ENCODE results near the gene FNDC3B. TPM values are rescaled to one million over a fixed set of nuclear protein-coding genes. Genes with fewer than 3 reads are reported as not detected.

The FNDC3B gene
- total RNA-seq, 1 experiment from 2014 or later = 173 TPM

DNA sequence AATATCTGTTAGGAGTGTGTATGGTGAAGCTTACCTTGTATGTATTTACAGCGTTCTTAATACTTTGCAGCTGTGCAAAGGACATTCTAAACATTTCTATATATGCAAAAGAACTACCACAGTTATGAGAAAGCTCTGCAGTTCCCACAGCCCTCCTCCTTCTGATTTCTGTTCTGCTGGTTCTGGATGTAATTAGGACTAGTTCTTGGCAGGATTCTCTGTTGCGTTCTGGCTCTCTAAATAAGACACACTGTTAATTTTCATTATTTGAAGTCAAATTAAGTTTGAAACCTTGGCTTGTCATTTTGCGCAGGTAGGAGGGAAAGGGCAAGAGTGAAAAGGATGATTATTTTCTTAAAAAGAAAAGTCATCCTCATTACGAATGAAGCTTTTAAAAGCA is 76.4 kb downstream of the FNDC3B start:
- no peak overlapping the region for H3K4me3 ChIP-seq (ENCODE audit: low read depth in 2 of 2, low read length in 2 of 2)
- DNase-seq (ENCODE audit: low read depth, low spot score) (no peak), ATAC-seq (no peak; the same call in 1 of the 2 replicates)
- intact Hi-C loops (cut with micrococcal nuclease; ENCODE audit: unreplicated experiment) = no loop called here
- 0 out of 2 replicates have a peak overlapping the region, but pooled peaks have one; percentile 10 for H3K27ac ChIP-seq (ENCODE audit: low read length)
- POLR2A ChIA-PET = no interaction called here
- in situ Hi-C loops (cut with HindIII; ENCODE audit: low pct_unique_long_range_greater_than_20kb, low sequenced_read_pairs) = no loop called here
- no peaks in the 10 kb centered on the region for H3K27me3 ChIP-seq (ENCODE audit: control insufficient read depth, insufficient read depth, low read length)
- no peaks in the 10 kb centered on the region for H3K9me3 ChIP-seq (ENCODE audit: control insufficient read depth, insufficient read depth, low read depth, low read length)
- H3K36me3 ChIP-seq (ENCODE audit: control insufficient read depth, insufficient read depth, low read length) = peaks cover 12% of the 10 kb centered on the region; the same call in 1 of the 2 replicates
- TF ChIP-seq SIN3A (IDR thresholded peaks at IDR 0.05; ENCODE audit: borderline replicate concordance, insufficient read depth, low read depth, low read length) (no peak), POLR2AphosphoS5 (IDR thresholded peaks at IDR 0.05; ENCODE audit: low read depth, low read length) (no peak), CTCF (IDR thresholded peaks at IDR 0.05) (no peak)
- TF ChIP-seq, protein P1, sequence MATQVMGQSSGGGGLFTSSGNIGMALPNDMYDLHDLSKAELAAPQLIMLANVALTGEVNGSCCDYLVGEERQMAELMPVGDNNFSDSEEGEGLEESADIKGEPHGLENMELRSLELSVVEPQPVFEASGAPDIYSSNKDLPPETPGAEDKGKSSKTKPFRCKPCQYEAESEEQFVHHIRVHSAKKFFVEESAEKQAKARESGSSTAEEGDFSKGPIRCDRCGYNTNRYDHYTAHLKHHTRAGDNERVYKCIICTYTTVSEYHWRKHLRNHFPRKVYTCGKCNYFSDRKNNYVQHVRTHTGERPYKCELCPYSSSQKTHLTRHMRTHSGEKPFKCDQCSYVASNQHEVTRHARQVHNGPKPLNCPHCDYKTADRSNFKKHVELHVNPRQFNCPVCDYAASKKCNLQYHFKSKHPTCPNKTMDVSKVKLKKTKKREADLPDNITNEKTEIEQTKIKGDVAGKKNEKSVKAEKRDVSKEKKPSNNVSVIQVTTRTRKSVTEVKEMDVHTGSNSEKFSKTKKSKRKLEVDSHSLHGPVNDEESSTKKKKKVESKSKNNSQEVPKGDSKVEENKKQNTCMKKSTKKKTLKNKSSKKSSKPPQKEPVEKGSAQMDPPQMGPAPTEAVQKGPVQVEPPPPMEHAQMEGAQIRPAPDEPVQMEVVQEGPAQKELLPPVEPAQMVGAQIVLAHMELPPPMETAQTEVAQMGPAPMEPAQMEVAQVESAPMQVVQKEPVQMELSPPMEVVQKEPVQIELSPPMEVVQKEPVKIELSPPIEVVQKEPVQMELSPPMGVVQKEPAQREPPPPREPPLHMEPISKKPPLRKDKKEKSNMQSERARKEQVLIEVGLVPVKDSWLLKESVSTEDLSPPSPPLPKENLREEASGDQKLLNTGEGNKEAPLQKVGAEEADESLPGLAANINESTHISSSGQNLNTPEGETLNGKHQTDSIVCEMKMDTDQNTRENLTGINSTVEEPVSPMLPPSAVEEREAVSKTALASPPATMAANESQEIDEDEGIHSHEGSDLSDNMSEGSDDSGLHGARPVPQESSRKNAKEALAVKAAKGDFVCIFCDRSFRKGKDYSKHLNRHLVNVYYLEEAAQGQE (IDR thresholded peaks at IDR 0.05; ENCODE audit: insufficient read depth in 1 of 2, low read depth in 2 of 2, low read length in 1 of 2) = no peak
- no TSS peak for BruUV-seq (replicated peaks)
- H3K4me1 ChIP-seq (ENCODE audit: control insufficient read depth, insufficient read depth, low read length) = peaks cover 8% of the 10 kb centered on the region
- CTCF ChIA-PET = no interaction called here

DNA sequence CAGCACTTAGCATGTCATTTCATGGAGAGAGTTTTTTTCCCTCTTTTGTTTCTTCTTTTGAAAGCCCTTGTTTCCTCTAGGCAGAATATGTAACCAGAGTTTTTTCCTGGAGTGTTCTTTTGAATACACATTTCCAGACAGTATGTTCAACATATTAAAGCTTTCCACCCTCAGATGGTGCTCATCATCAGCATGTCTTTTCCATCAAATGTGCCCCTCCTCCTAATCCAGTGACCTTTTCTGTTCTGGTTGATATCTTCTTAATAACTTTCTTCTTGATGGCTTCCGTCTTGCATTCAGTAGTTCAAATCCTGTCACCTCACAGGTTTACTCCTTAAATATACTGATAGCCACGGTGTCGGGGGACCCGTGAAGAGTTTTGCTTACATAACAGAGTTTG is 78.6 kb downstream of the FNDC3B start:
- no TSS peak for BruUV-seq (replicated peaks)
- ChIA-PET POLR2A (interaction anchor here (0.5 kb wide), 1 partner anchor 14 kb away, joined by 8 read pairs; no protein-coding TSS in a partner anchor), CTCF (no interaction called here)
- TF ChIP-seq SIN3A (IDR thresholded peaks at IDR 0.05; ENCODE audit: borderline replicate concordance, insufficient read depth, low read depth, low read length) (no peak), TCF7L2 (IDR thresholded peaks at IDR 0.05; ENCODE audit: low read depth, low read length) (no peak), POLR2AphosphoS5 (IDR thresholded peaks at IDR 0.05; ENCODE audit: low read depth, low read length) (no peak), CTCF (IDR thresholded peaks at IDR 0.05) (no peak)
- TF ChIP-seq, protein P1 (IDR thresholded peaks at IDR 0.05; ENCODE audit: insufficient read depth in 1 of 2, low read depth in 2 of 2, low read length in 1 of 2) = no peak
- intact Hi-C loops (cut with micrococcal nuclease; ENCODE audit: unreplicated experiment) (no loop called here), in situ Hi-C loops (cut with HindIII; ENCODE audit: low pct_unique_long_range_greater_than_20kb, low sequenced_read_pairs) (no loop called here)
- Histone ChIP-seq H3K4me1 (ENCODE audit: control insufficient read depth, insufficient read depth, low read length) (peaks cover 3% of the 10 kb centered on the region), H3K4me3 (ENCODE audit: low read depth in 2 of 2, low read length in 2 of 2) (no peak overlapping the region), H3K27me3 (ENCODE audit: control insufficient read depth, insufficient read depth, low read length) (no peaks in the 10 kb centered on the region), H3K27ac (ENCODE audit: low read length) (no peak overlapping the region), H3K9me3 (ENCODE audit: control insufficient read depth, insufficient read depth, low read depth, low read length) (no peaks in the 10 kb centered on the region), H3K36me3 (ENCODE audit: control insufficient read depth, insufficient read depth, low read length) (peaks cover 7% of the 10 kb centered on the region; the same call in 1 of the 2 replicates)
- ATAC-seq (no peak), DNase-seq (ENCODE audit: low read depth, low spot score) (no peak)
